Measurements from ENCODE around the gene ZFAND3. TPM values are rescaled to one million over a fixed set of nuclear protein-coding genes. Genes with fewer than 3 reads are reported as not detected.

The ZFAND3 gene, protein sequence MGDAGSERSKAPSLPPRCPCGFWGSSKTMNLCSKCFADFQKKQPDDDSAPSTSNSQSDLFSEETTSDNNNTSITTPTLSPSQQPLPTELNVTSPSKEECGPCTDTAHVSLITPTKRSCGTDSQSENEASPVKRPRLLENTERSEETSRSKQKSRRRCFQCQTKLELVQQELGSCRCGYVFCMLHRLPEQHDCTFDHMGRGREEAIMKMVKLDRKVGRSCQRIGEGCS
- polyA plus RNA-seq (ENCODE audit: insufficient read length in 10 of 10), result 100 to 1,000 TPM in 2 of 10 donors, 10 to 100 TPM in 8; 72.6 to 114 (median 89.2) TPM
- long read RNA-seq, donor 1, transcript ZFAND3-201 (6 exons, 3,366 nt), result major isoform, 15 of 15 reads
- long read RNA-seq, donor 1, partial matches to known transcripts, result 0 of 15 reads
- long read RNA-seq, donor 1, other reads (novel, unspliced or antisense), result 0 of 15 reads
- long read RNA-seq, donor 2, transcript ZFAND3-201 (6 exons, 3,366 nt), result major isoform, 11 of 26 reads
- long read RNA-seq, donor 2, partial matches to known transcripts, result 15 of 26 reads
- long read RNA-seq, donor 2, other reads (novel, unspliced or antisense), result 0 of 26 reads
- long read RNA-seq, donor 3, result 0 reads
- long read RNA-seq, donor 4, transcript ZFAND3-201 (6 exons, 3,366 nt), result major isoform, 11 of 11 reads
- long read RNA-seq, donor 4, partial matches to known transcripts, result 0 of 11 reads
- long read RNA-seq, donor 4, other reads (novel, unspliced or antisense), result 0 of 11 reads
- long read RNA-seq, donor 5, transcript ZFAND3-201 (6 exons, 3,366 nt), result major isoform, 13 of 83 reads
- long read RNA-seq, donor 5, partial matches to known transcripts, result 70 of 83 reads
- long read RNA-seq, donor 5, other reads (novel, unspliced or antisense), result 0 of 83 reads
- long read RNA-seq, donor 6, transcript ZFAND3-201 (6 exons, 3,366 nt), result major isoform, 14 of 15 reads
- long read RNA-seq, donor 6, partial matches to known transcripts, result 0 of 15 reads
- long read RNA-seq, donor 6, other reads (novel, unspliced or antisense), result 0 of 15 reads
- long read RNA-seq, donor 7, transcript ZFAND3-201 (6 exons, 3,366 nt), result major isoform, 5 of 5 reads
- long read RNA-seq, donor 7, partial matches to known transcripts, result 0 of 5 reads
- long read RNA-seq, donor 7, other reads (novel, unspliced or antisense), result 0 of 5 reads
- long read RNA-seq, donor 8, transcript ZFAND3-201 (6 exons, 3,366 nt), result major isoform, 7 of 7 reads
- long read RNA-seq, donor 8, partial matches to known transcripts, result 0 of 7 reads
- long read RNA-seq, donor 8, other reads (novel, unspliced or antisense), result 0 of 7 reads
- long read RNA-seq, donor 9, partial matches to known transcripts, result 0 of 2 reads
- long read RNA-seq, donor 9, other reads (novel, unspliced or antisense), result 0 of 2 reads

DNA sequence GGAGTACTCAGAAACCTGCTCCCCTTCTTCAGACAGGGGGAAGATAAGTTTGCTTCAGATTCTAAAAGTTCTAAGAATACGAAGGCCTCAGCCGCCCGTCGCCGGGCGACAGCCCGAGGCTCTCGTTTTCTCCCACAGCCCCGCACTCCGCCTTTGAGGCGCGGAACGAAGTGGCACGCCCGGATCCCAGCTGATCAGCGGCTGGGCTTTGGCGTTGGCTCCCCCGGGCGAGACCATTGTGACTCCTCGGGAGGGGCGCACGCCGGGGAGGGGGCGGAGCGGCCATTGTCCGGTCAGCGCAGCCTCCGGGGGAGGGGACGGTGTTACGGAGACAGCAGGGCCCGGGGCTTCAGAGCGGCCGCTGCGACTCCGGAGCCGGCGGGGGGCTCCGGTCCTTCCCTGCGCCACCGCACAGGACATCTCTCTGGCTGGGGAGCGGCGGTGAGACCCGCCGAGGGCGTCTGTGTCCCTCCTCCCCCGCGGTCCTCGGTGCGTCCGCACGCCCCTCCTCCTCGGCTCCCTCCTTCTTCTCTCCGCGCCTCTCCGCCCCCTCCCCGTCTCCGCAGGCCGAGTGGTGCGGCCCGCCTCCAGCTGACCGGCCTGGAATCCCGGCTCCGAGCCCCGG, at the start of gene ZFAND3:
ZFAND3 (plus strand) TSS at position 551 of the 625 bp plus-strand sequence. CDS start 219 bp downstream, outside the sequence.
- peak; percentile 98 to 100 (median 98) for DNase-seq

DNA sequence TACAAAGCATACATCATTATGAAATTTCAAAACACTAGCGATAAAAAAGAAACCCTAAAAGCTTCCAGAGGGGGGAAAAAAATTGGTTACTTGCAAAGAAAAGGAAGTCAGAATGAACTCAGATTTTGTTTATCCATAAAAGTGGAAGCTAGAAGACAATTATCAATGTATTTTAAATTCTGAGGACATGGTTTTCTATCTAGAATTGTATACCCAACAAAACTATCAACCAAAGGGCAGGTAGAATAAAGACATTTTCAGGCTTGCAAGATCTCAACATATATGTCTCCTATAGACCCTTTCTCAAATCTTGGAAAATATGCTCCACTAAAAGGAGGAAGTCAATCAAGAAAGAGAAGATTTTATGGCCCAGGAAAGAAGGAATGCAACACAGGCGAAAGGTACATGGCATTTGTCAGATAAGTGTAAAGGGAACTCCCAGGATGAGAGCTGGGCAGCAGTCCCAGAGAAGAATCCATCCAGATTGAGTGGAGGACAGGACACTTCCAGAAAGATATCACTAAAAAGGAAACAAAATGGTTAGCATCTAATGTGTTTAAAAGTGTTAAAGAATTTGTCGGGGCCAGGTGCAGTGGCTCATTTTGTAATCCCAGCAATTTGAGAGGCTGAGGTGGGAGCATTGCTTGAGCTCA, 45.4 kb upstream of the ZFAND3 start:
- DNase-seq, result no peak

DNA sequence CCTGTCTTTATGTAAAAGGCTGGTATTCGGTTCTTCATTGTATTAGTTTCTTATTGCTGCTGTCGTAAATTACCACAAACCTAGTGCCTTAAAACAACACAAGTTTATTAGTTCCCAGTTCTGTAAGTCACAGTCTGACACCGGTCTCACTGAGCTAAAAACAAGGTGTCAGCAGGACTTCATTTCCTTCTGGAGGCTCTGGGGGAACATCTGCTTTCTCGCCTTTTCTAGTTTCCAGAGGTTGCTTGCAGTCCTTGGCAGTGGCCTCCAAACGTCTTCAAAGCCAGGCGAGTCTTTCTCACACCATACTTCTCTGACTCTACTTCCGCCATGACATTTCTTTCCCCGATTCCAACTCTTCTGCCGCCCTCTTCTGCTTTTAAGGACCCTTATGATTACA, 43.0 kb upstream of the ZFAND3 start:
- DNase-seq, result peak in 1 of 3 donors; percentile 45

DNA sequence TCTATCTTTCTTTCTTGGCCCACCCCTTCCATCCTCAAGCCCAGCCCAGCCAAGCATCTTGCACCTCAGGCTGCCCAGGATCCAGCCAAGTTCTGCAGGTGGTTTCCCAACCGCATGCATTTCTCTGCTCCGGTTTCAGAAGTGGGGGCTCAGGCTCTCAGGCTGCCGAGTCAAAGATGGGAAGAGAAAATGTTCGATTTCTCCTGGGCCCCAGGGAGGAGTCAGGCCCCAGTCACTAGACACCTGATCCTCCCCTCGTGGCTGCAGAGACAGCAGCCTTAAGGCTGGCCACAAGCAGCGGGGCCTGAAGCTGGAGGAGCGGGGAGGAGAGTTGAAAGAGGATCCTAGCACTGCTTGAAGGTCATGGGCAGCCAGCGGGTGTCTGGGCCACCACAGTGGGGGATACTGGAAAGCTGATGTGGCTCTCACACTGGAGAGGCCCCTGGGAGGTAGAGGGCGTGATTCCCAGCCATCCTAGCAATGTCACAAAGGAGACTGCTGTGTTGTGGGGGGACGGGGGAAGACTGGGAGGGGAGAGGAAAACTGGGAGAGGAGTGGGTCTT, 42.2 kb upstream of the ZFAND3 start:
- DNase-seq, result peak in 1 of 3 donors; percentile 44

DNA sequence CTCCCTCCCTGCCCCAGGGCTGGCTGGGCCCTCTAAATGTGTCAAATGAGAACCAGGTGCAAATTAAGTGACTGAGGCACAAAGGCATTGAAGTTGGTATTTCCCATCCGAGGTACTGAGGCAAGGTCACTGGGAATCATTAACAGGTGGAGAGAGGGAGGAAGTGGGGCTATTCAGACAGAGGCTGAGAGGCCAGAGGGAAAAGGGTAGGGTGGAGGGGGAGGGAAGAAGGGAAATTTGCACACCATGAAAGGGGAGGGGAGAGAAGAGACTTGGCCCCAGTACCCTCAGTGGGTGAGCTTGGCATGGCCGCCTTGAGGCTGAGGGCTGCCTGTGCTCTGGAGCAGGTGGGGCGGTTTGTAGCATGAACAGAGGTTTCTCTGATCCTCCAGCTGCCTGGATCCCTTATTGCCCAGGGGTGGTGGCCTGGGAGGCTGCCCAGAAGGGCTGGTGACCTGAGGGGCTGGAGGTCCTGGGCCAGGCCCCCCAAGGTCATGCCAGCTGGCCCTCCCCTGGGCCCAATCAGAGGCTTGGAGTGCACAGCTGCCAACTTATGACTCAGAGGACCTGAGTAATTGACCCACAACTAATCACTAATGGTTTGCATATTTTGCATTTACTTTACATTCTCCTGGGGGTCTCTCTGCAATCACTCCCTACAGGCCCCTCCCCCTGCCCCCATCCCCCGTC, 40.3 kb upstream of the ZFAND3 start:
- DNase-seq, result no peak

DNA sequence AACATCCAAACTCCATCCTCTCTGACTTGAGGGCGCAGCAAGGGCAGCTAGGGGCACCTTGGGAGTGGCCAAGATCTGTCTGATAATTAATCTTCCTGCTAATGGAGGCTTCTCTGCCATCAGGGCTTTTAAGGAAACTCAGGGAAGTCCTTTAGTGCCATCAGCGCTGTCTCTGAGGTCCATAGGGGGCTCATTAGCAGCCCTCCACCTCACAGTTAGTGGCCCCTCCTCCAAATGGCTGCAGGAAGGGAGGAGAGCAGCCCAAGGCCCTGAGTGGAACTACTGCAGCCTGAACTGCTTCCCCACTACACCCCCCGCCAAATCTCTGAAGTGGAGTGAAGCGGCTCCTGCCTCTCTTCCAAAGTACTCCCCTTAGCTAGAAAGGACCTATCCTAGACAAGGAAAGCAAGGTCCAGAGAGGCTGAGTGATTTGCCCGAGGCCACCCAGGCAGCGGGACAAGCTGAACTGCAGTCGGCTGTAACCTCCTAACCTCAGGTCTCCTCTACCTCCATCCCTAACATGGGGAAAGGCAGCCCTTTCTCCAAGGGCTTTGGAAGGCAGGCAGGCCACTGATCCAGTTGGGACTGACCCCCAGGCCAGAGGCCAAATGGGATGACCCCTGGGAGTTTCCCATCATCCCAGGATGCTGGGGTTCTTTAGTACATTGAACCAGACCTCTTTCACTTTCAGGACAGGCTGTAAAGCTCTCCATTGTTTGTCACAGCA, 39.5 kb upstream of the ZFAND3 start:
- DNase-seq, result no peak

DNA sequence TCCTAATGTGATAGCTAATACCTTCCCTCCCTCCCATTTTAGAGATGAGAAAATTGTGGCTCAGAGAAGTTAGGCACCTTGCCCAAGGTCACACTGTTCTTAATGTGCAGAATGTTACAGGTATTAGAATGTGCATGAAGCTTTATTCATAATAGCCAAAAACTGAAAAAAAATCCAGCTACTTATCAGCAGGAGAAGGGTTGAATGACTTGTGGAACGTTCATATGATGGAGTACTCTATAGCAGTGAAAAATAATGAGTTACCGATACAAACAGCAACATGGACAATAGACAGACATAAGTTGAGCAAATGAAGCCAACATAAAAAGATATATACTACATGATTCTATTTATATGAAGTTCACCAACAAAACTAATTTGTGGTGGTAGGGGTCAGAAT, 37.7 kb upstream of the ZFAND3 start:
- no peak for DNase-seq

DNA sequence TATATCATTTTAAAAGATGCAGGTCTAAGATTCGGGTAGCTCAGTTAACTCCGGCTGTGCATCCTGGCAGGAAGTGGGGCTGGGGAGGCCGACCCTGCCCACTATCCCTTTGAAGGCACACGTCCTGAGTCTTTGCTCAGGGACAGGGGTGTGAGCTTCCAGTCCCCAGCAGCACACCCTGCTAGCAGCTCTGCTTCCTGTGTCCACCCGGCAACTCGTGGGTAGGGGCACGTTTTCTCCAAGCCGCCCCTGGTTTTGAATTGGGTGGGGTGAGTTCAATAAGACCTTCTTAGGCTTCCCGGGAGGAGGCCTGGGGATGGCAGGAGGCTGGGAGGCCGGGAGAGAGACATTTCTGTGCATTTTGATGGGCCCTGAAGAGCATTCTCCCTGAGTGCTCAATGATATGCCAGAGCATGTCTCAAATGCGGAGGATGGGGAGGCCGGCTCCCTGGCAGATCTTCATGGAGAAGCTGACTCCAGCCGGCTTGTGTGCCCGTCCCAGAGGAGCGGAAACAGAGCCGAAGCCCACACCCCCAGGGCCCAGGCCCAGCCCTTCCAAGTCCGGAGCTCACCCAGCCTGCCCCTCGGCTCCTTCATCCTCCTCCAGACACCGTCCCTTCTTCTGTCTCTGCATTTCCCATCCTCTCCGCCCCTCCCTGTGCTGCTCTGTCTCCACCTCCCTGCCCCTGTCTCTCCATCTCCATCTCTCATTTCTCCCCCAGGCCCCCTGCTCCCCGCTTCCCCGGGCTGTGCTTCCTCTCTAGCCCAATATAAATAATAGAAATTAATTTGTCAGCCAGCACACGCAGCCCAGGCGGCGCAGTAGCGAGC, 36.3 kb upstream of the ZFAND3 start:
- DNase-seq, result peak in 2 of 3 donors; percentile 23 to 69

DNA sequence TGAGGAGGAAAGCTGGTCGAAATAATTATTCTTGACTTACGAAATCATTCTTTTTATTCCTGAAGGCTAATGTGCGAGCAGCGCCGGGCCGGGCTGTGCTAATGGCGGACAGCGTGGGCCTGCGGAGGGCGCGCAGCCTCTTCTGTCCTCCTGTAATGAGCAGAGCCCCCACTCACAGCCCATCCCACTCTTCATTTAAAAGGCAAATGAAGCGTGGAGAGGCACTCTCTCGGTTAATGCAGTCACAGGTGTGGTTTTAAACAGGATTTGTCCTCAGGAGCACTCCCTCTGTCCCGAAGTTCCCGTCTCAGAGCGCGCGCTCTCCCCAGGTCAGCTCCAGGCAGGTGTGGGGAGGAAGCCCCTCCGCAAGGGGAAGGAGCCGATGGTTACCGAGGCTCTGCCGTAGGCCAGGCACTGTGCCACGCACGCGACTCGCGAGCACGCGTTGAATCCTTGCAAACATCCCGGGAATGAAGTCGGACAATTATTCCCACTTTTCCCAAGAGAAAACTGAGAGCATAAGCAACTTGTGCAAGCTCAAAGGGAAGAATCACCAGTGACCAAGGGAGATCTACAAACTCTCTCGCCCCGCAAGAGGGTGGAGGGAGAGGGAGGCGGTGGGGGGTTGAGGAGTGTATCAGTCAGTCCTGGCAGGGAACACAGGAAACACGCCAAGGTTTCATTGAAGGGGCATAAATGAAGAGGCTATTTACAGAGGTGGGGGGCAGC, 35.5 kb upstream of the ZFAND3 start:
- peak in 1 of 3 donors; percentile 34 for DNase-seq

DNA sequence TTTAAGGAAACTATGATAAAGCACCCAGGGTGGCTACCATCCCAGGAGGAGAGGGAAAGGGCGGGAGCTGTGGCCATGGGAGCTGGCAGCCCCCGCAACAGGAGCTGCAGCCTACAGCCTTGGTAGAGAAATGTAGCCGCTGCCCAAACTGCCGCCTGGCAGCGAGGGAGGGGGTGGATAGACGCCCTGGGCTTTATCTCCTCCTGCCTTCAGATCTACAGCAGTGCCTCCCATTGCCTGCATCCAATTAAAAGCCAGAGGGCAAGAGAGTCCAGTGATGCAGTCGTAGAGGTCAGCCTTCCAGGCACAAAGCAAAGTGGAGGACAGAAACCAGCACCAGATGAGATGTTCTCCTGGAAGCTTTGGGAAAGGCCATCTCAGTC, 35.0 kb upstream of the ZFAND3 start:
- DNase-seq, result no peak

DNA sequence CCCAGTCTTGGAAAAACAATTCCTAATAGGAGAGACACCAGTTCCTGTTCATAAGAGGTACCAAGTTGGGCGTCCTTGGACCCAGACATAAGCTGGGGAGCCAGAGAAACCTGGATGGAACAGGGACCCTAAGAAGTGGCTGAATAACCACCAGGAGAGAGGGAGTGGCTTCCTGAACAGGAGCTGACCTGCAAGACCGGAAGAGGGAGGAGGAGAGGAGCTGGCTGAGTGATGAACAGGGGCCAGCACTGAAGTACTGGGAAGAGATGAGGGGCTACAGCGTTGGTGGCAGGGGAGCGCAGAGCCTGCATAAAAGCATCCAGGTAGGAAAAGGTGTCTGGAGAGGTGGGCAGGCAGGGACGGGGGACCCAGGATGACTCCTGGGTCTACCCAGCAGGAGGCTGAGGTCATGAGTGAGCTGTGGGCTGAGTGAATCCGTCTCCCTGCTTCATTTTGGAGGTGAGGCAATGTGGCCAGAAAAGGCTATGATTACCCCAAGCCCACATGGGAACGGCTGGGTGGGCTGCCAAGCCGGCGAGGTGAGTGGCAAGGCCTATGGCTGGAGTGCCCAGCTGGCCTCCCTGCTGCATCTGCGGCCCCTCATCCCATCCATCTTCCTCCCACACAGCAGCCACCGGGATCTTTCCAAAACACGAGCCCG, 34.4 kb upstream of the ZFAND3 start:
- peak in 1 of 3 donors; percentile 17 for DNase-seq

DNA sequence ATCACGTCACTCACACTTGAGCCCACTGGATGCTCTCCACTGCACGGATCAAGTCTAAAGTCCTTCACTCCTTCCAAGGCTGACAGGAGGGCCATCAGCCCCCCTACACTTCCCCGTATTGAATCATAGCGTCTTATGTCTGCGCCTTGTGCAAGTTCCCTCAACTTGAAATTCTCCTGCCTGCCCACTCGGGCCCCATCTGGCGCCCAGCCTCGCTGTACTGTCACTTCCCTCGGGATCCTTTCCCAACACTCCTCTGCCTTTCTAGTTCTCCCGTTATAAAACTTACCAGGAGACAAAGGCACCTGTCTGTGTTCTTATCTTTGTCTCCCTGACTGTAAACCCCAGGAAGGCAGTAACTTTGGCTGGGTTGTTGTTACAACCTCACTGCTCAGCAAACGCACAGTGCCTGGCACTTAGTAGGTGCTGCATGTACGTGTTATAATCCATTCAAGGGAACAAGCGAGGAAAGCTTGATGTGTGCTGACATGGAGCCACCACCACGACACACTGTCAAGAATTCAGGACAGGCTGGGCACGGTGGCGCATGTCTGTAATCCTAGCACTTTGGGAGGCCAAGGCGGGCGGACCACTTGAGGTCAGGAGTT, 33.8 kb upstream of the ZFAND3 start:
- peak in 1 of 3 donors; percentile 44 for DNase-seq

DNA sequence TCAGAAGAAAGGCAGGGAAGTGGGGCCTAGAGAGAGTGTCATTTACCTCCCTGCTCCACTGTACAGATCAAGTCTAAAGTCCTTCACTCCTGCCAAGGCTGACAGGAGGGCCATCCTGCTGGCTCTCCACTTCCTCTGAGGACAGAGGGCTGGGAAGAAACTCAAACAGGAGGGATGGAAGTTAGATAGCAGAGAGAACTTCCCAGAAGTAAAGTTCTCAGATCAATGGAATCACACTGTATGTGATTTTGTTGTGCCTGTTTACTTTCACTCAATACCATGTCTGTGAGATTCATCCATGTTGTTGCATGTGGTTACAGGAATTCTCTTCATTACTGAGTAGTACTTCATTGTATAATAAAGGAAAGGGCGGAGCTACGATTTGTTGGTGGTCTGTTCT, 32.3 kb upstream of the ZFAND3 start:
- DNase-seq, result no peak

DNA sequence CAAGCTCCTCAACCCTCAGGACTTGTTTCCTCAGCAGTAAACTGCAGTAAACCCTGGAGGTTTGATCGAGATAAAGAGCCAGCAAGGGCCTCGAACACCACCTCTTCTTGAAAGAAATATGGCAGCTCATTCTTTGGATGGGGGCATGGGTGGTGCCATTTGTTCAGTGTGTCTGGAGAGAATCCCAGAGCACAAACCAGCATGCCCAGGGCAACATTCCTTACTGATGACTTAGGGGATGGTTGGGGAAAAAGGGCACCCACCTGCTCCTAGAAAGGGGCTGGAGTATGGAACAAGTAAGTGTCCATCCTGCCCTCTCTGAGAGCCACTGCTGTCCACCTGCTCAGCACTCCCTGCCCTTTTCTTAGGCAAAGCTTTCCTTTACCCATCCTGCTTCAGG, 31.3 kb upstream of the ZFAND3 start:
- no peak for DNase-seq

DNA sequence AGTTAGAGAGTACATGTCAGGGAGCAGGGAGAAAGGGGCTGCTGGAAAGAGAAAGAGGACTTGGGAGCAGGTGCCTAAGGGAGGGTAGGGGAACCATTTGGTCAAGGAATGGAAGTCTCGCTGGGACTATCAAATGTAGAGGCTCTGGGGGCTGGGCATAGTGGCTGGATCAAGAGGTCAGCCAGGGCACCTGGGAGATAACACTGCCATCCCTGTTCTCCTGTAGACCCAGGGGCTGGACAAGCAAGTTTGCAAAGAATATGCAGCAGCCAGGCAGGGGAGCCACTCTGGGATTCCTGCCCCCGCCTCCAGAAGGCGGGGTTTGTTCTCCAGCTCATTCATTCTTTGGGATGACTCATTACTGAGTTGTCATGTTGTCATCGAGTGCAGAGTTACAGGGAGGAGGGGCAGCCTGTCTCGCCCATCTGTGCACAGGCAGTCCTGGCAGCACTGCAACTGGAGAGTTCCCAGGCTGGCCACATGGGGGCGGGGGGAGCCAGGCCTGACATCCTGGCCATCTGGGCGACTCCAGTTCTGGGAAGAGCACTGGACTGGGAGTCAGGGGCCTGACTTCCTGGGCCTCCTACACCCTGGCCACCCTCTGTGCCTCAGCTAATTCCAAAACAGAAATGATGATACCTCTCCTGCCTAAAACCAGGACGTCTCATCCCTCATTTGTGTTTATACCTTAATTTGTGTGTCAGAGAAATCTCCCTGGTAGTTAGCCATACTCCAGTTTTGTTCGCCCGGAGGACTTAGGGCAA, 28.2 kb upstream of the ZFAND3 start:
- peak; percentile 86 to 95 (median 91) for DNase-seq
